ENCODE results near the gene IPO13. TPM values are rescaled to one million over a fixed set of nuclear protein-coding genes. Genes with fewer than 3 reads are reported as not detected.

The IPO13 gene, protein sequence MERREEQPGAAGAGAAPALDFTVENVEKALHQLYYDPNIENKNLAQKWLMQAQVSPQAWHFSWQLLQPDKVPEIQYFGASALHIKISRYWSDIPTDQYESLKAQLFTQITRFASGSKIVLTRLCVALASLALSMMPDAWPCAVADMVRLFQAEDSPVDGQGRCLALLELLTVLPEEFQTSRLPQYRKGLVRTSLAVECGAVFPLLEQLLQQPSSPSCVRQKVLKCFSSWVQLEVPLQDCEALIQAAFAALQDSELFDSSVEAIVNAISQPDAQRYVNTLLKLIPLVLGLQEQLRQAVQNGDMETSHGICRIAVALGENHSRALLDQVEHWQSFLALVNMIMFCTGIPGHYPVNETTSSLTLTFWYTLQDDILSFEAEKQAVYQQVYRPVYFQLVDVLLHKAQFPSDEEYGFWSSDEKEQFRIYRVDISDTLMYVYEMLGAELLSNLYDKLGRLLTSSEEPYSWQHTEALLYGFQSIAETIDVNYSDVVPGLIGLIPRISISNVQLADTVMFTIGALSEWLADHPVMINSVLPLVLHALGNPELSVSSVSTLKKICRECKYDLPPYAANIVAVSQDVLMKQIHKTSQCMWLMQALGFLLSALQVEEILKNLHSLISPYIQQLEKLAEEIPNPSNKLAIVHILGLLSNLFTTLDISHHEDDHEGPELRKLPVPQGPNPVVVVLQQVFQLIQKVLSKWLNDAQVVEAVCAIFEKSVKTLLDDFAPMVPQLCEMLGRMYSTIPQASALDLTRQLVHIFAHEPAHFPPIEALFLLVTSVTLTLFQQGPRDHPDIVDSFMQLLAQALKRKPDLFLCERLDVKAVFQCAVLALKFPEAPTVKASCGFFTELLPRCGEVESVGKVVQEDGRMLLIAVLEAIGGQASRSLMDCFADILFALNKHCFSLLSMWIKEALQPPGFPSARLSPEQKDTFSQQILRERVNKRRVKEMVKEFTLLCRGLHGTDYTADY
- 14.8 and 17.5 TPM in 2 replicates for polyA plus RNA-seq (2014; cell fraction: cytosol; rRNA removed)
- polyA plus RNA-seq (2014; cell fraction: nucleus; rRNA removed), result 23.9 and 60.9 TPM in 2 replicates

DNA sequence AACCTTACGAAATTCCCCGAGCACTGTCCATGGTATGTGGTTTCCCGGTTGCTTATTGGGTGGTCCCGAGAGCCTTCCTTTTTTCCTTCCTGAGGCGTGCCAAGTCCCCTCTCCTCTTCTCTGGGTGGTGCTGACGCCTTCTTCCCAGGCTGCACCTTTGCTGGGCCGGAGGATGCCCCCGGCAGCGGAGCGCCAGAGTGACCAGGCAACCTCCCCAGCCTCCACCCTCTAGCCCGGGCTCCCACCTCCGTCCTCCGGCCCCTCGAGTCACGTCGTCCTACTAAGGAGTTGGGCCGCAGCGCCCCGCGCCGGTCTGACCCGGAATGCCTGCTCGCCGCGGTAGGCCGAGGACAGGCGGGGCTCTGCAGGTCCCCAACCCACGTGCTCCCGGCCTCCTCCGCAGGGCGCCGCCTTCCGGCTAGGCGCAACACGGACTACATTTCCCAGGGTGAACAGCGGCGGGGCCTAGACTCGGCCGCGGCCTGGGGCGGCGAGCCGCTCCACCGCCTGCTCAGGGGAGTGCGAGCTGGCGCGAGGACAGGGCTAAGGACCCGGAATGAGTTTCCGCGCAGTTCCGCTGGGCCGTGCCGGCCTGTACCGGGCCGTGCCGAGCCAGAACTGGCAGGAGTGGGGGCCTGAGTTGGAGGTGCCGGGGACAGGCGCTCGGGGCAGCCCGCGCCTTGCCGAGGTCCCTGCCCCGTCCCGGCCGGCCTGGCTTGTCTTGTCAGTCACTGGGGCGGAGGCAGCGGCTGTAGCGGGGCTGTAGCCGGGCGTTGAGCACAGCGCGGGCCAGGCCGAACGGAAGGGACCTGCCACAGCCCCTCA lies at the start of gene IPO13:
TSS of gene IPO13 (plus strand) at position 715 of the 825 bp plus-strand sequence. CDS start 651 bp downstream, outside the sequence.
- peak; percentile 95 for DNase-seq (ENCODE audit: low spot score)

DNA sequence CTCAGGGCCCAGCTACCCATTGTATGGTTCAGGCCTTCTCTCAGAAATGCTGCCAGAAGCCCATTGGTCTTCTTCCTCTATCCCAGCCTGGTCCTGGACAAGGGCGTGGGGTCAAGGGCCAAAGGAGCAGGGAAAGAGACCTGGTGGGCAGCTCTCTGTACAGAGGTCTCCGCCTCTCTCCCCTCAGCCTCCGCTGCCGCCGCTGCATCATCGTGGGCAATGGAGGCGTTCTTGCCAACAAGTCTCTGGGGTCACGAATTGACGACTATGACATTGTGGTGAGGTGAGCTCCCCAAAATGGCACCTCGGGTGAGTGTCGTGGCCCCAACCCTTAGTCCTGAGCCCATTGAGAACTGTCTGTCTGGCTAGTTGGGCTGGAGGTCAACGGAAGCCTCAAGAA lies 47.8 kb upstream of the IPO13 start:
- DNase-seq (ENCODE audit: low spot score), result no peak

DNA sequence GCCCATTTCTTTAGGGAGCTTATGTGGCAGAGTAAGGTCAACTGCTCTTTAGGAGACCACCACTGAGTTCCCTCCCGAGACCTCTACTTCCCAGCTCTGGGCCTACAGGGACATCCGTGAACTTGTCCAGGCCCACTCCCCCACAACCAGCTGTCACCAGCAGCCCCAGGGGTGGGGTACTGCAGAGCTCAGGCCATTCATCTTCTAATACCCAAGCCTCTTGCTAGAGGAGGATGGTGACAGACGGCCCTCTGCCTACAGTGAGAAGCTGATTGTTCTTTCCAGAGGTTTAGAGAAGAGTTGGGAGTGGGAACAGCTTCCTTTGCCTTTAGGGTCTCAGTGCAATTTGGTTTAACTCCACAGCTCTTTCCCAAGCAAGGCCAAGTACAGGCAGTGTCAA lies 46.4 kb upstream of the IPO13 start:
- DNase-seq (ENCODE audit: low spot score), result no peak

DNA sequence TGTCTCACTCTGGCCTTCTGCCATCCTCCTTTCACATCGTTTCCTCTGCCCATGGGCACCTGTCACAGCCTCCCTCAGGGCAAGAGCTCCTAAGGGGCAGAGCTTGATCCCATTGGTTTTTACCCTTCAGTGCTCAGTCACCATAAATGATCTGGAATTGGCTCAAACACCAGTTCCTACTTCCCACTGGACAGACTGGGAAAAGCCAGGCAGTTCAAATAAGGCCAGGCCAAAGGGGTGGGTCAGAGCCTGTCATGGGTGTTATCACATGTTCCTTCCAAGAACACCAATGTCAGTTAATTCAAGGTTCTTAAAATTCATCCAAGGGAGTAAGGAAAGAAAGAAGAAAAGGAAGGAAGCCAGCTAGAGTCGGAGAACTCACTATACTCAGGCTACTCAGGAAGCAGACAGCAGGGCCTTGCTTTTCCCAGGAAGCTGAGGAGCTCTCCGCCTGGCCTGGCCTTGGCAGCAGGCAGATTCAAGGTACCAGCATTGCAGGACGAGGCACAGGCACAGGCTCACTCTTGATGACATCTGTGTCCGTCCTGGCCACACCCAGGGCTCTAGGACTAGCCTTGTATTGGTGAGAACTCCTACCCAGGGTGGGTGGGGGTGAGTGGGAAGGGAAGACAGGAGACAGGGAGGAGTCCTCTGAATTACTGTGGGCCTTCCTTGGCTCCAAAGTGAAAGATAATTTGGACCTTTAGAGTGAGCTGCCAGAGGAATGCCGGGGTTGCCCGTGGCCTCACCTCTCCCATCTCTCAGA lies 45.4 kb upstream of the IPO13 start:
- DNase-seq (ENCODE audit: low spot score), result no peak

DNA sequence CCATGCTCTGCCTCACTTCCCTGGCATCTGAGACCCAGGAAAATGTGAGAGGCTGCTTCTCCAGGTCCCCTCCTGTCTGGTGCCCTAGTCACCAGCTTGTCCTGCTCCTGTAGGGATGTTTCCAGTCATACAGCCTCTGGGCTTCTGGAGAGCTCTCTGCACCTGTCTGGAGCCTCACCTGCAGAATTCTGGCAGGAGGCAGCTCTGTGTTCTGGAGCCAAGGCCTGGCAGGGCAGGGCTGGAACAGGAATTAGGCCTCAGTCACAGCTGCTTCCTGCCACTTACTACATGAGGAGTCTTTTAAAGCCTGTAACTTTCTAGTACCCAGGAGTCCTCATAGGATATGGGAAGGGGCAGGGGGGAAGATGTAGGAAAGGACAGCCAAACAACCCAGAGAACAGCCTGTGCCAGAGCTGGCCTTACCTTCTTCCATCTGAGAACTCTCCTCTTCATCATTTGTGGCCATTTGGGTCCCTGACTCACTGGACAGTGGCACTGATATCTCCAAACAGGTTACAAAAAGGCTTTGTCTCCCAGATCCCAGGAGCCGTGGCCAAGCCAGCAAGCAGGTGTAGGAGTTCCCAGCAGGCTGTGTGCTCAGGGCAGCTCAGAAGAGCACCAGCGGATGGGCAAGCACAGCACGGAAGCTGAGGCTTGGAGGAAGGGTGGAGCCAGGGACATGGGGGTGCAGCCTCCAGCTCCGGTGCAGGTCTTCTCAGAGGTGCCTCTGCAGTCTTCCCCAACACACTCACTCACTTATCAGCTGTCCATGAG lies 44.5 kb upstream of the IPO13 start:
- no peak for DNase-seq (ENCODE audit: low spot score)

DNA sequence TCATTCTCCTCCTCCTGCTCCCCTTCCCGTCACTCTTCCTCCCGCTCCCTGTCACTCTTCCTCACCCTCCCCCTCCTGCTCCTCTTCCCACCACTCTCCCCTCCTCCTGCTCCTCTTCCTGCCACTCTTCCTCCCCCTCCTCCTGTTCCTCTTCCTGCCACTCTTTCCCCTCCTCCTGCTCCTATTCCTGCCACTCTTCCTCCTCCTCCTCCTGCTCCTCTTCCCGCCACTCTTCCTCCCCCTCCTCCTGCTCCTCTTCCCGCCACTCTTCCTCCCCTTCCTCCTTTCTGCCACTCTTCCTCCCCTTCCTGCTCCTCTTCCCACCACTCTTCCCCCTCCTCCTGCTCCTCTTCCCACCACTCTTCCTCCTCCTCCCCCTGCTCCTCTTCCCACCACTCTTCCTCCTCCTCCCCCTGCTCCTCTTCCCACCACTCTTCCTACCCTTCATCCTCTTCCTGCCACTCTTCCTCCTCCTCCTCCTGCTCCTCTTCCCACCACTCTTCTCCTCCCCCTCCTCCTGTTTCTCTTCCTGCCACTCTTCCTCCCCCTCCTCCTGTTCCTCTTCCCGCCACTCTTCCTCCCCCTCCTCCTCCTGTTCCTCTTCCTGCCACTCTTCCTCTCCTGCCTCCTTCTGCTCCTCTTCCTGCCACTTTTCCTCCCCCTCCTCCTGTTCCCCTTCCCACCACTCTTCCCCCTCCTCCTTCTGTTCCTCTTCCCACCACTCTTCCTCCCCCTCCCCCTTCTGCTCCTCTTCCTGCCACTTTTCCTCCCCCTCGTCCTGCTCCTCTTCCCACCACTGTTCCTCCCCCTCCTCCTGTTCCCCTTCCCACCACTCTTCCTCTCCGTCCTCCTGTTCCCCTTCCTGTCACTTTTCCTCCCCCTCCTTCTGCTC lies 41.8 kb upstream of the IPO13 start:
- DNase-seq (ENCODE audit: low spot score), result no peak

DNA sequence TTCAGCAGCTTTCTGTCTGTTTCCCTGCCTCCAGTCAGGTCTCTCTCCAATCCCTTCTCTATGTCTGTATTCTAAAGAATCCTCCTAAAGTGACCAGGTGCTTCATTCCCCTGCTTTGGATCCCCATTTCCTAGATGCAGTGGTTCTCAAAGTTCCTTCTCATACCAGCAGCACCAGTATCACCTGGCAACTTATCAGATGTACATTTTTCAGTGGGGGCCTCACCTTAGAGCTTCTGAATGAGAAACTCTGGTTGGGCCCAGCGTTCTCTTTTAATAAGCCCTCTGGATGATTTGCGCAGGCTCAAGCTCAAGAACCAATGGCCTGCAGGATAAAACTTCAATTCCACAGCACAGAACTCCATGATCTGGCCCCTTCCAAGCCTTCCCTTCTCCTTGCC lies 38.5 kb upstream of the IPO13 start:
- DNase-seq (ENCODE audit: low spot score), result no peak

DNA sequence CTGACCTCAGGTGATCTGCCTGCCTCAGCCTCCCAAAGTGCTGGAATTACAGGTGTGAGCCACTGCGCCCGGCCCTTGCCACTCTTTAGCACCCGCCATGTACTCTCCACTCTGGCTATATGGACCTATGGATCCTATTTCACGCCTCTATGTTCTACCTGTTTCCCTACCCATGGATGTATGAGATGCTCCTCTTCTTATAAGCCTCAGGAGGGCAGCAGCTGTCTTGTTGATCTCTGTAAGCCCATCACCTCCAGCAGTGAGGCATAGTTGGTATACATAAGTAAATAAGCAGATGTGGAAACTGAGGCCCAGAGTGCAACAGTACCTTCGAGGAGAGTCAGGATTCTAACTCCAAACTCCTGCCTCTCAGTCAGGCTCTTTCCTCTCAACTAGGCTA lies 37.9 kb upstream of the IPO13 start:
- no peak for DNase-seq (ENCODE audit: low spot score)

DNA sequence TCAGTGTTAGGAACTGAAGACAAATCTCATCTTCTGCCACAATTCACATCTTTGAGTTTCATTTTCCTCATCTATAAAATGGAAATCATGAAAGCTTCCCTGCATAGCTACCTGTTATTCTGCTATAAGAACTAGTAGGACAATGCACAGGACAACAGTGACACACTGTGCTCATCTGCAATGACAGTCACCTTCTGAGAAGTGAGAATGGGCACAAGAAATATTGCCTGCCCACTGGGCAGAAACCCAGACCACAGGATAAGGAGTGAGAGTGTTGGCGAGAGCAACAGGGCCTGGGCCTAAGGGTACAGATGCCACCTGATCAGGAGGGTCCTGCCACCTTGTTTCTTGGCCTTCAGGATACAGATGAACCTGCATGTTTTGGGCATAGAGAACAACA lies 36.4 kb upstream of the IPO13 start:
- no peak for DNase-seq (ENCODE audit: low spot score)

DNA sequence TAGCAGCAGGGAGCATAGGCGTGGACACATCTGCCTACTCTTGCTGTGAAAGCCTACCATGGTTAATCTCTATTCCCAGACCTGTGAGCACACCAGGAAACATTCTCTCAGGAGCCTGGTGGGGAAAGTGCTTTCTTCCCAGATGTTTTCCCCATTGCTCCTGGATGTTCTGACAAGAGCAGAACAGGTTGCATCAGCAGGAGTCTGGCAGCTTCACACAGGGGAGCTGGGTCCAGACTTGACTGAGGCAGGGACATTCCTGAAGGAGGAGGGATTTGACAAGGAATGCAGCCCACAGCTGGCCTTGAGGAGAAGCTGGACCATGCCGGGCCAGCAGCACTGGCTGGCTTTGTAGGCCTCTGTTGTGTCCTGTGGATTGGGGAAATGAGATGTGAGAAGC lies 34.1 kb upstream of the IPO13 start:
- no peak for DNase-seq (ENCODE audit: low spot score)

DNA sequence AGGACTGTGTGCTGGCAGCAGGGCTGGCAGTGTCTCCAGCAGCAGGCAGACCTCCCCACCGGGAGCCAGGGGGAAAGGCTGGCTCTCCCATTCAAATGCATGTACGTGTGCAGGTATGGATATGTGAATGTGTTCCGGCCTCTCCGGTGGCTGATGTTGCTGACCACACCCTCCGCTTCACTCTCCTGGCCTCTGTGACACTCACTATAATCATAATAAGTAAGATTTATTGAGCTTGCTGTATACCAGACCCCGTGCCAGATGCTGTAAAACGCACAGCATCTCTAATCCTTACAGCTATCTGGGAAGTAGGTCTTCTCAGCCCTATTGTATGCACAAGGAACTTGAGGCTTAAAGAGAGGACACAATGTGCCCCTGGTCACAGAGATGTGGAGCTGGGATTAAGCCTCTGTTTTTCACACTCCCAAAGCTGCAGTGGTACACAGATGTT lies 33.7 kb upstream of the IPO13 start:
- peak; percentile 31 for DNase-seq (ENCODE audit: low spot score)

DNA sequence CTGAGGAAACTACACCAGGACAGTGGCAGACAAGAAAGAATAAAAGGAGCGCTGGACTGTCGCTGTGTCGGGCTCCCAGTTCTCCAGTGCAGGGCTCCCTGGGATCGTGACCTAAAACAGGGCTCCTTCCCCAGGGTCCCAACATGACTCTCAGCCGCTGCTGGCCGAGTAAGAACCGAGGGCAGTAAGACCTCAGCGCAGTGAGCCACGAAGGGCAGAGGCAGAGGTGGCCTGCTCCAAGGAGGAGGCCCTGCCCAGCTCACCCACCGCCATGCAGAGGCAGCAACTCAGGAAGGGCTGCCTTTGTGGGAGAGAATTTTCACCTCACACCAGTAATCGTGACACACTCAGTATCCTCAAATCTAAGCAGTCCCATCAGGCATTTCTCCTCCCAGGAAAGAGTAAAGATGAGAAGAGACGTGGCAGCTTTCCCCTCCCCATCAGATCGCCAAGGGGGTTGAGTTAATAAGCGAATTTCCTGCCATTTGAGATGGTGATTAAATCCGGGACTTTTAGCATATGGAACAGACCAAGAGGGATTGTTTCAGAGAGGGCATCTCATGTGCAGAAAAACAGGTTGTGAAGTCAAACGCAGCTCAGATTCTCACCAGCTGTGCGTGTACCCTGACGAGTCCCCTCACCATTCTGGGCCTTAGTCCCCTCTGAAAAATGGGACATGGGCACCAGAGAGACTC lies 32.9 kb upstream of the IPO13 start:
- DNase-seq (ENCODE audit: low spot score), result no peak

DNA sequence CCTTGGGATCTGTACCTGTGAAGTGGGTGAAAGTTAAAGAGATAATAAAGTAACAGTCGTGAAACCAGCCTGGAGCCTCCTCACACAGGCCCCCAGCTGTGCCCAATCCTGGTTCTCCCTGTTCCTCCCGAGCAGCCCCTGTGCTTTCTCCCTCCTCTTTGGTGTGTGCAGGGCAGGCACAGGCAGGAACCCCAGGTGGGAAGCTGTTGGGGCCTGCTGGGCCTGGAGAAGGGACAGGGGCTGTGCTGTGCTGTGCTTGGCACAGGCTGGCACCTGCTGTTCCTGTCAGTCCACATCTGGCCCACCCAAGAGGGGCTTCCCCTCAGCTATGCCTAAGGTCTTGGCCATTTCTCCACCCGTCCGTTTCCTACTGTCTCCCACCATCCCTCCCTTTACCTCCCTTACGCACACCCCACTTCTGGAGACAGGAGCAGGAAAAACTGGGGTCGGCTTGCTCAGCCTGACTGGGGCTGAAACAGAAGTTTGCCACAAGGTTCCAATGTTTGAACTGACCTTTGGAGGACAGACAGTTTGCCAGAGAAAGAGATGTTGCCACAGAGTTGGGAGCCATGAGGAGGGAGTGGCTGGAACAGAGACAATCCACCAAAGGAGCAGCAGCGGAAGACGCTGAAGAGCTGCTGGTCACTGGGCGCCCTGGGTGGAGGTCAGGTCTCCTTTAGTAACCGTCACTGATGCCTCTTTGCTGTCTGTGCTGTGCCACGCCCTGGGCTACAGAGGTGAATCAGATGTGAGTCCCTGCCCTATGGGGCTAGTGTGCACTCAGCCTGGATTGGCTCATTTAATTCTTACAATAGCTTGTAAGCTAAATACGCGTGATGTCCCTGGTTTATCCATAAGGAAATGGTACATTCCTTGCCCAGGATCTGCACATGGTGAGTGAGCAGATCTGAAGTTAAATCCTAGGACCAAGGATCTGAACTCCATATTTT lies 31.9 kb upstream of the IPO13 start:
- no peak for DNase-seq (ENCODE audit: low spot score)

DNA sequence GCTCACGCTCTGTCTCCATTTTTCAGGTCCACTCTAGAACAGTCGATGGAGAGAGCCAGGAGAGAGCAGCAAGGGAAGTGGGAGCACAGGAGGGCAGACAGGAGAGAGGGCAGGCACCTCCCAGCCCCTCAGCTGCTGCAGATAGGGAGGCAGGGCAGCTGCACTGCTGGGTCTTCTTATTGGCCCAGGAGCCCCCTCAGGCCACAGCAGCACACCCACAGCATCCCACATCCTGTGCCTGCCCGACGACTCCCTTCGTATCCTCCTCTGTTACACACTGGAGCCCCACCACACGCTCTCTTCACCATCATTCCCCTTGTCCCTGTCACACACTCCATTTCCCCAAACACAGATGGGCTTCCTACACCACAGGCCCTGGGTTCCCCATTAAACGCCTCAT lies 26.8 kb upstream of the IPO13 start:
- no peak for DNase-seq (ENCODE audit: low spot score)

DNA sequence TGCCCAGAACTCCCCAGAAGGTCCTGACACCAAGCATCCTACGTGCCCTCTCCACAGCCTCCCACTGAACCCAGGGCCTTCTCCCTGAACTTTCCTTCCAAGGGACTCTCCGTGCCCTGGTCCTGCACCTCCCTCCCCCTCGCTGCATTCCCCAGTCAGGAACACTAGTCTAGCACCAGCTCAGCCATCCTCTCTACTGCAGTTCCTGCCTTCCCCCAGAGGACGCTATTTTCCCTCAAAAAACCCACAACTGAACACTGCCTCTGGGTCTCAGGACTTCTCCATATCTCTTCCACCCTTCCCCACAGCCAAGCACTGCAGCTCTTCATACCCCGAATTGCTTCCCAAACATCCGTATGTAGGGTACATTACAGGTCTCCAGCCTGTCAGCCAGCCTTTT lies 25.7 kb upstream of the IPO13 start:
- DNase-seq (ENCODE audit: low spot score), result no peak

DNA sequence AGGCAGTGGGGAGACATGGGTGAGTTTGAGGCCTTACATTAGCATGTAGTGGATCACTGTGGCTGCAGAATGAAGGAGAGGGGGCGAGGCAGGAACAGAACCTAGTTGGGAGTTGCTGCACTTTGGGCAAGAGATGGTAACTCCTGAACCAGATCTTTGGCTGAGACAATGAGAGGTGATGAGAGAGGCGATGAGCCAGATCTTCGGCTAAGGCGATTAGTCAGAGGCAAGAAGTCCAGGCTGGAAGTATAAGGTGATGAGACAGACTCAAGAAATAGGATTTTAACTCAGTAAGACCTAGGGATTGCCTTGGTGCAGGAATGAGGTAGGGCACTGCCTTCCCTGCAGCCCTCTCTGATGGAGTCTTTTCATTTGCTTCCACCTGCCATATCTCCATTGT lies 22.2 kb upstream of the IPO13 start:
- no peak for DNase-seq (ENCODE audit: low spot score)

DNA sequence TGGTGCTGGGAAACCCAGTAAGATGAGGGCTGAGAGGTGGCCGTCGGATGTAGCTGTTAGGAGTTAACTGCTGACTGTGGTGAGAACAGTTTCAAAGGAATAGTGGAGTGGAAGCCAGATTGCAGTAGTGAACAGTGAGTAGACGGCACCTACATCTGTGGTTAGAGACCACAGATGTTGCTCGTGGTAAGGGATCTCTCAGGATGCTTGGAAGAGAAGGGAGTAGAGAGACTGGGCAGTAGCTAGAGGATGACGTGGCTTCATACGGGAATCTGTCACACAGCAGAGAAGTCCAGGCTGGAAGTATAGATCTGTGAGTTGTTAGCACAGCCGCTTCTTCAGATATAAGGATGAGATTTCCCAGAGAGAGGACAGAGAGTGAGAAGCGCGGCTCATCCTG lies 20.9 kb upstream of the IPO13 start:
- DNase-seq (ENCODE audit: low spot score), result no peak
